SKM-1 treated with dmso at 0.1 percent for 144 hours (cell line): ENCODE measurements around the gene MACROH2A1.
A peak's percentile ranks its signal among the peaks of the same experiment; 100 is the strongest.

Source experiments
- DNase-seq: peaks from one replicate; lab custom pipeline; 2025; ENCODE audit not compliant: unreplicated experiment; lab: John Stamatoyannopoulos, UW

MACROH2A1 gene

DNA sequence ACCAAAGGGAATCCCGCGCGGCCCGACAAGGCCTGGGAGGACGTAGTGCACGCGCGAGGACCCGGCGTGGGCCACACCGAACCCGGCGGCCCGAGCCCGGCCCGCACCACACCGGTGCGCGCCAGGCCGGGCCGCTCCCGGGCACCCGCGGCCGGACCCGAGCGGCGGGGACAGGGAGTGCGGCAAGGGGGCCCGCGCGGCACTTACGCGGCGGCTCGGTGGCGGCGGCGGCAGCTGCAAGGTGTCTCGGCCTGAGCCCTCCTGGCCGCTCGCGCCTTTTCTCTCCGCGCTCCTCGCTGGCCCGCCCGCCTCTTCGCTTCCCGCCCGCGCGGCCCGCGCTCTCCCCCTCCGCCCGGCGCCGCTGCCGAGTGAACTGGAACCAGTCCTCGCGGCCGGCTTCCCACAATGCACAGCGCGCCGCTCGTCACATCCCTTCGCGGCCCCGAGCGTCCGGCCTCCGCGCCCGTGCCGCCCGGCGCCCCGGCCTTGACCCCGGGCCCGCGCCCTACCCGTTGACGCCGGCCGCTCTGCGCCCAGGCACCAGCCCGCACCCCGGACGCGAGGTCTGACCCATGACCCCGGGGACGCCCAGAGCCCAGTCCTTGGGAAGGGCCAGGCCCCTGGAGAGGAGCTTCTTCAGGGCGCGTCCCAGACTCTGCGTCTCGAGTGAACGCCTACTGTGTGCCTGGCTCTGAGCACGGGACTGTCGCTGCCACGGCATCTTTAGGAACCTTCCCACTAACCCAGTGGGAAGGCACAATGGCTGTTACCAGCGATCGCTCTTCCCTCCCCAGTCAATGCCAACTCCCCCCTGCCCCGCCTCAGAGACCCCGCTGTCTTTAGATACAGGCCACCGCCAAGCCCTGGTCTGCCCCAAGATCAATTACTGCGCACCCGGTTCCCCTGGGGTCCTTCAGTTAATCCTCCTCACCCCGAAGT, at the start of gene MACROH2A1:
Gene MACROH2A1 (minus strand): TSS at position 377 of the 939 bp plus-strand sequence. CDS start 10,138 bp downstream, outside the sequence.
- peak; percentile 66 for DNase-seq

DNA sequence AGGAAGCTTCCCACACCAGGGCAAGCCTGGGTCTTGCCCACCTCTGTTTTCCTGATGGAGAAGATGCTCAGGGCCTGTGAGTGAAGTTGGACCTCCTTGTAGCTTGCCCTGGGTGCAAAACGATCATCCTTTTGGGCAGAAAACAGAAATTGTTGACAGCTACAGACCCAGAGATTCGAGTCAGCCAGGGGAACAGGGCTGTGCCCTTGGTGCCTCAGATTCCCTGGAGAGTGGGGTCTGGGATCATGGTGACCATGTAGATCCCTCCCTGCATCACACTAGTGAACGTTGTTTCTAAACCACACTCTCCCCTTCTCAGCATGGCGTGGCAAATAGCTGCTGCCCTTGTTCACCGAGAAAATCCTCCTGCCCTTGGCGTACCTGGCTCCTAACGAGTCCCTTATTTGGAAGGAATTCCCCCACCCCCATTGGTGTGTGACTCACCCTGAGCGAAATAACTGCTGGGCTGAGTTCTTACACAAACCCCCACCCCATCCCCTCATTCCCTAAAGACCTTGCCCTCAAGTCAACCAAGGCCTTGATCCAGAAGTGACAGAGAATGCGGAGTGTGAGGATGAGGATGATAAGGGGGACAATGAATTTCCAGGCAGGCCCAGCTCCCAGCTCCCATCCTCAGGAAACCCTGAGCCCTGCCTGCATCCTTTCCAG, 49.2 kb upstream of the MACROH2A1 start:
- DNase-seq: no peak

DNA sequence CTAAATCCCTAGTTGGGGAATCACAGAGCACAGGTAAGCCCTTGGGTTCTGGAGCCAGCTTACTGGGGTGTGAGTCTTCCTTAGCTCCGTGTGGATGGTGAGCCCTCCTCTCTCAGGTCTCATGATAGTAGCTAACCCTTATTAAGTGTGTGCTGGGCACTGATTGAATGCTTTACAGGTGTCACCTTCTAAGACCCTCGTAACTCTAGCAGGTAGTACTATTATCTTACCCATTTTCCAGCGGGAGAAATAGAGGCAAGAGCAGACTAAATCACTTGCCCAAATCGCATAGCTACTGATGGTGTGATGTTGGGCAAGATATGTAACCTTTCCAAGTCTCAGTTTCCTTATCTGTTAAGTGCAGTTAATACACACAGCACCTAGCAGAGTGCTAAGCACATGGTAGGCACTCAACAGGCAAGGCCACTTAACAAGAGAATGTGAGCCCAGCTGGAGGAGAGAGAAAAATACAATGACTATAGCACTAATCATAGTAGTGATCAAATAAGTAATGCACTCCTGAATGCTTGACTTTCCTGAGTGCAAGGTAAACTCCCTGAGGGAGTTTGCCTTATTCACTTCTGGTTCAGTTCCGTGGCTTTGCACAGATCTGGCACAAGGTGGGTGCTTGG, 48.4 kb upstream of the MACROH2A1 start, which contains the start of gene DCANP1:
Gene DCANP1 (minus strand): TSS at position 51 of the 632 bp plus-strand sequence. CDS start 240 bp downstream, outside the sequence.
- DNase-seq: no peak

DNA sequence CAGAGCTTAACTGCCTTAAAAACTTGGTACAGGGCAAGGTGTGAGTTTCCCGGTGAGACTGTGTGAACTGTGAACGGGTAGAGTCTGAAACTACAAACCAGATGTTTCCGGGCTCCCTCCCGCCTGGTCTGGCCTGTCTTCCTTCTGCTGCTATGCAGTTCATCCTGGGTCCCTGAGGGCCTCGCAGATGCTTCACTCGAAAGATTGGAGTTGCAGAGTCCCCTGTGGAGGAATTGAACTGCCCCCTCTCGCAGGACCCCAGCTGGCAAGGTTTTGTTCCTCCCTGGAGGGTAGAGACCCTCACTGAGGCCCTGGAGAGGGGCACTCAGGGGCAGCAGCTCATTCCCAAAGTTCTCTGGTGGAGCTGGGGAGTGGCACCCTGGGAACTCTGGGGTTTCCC, 47.6 kb upstream of the MACROH2A1 start:
- no peak for DNase-seq

DNA sequence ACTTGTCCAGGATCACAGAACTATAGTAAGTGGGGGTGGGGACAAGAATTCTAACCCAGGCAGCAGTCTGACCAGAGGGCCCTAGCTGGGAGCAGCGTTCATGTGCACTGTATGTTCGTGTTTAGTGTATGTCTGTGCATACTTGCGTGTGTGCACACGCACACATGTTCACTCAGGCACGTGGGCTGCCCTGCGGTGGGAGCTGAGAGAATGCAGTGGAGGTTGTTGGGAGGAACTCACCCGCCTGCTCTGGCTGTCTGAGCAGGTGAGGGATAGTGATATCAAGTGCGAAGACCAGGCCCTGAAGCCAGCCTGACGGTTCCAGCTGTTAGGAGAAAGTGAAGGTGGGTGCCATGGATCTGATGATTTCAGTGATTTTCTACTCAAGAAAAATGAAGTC, 47.2 kb upstream of the MACROH2A1 start:
- no peak for DNase-seq

DNA sequence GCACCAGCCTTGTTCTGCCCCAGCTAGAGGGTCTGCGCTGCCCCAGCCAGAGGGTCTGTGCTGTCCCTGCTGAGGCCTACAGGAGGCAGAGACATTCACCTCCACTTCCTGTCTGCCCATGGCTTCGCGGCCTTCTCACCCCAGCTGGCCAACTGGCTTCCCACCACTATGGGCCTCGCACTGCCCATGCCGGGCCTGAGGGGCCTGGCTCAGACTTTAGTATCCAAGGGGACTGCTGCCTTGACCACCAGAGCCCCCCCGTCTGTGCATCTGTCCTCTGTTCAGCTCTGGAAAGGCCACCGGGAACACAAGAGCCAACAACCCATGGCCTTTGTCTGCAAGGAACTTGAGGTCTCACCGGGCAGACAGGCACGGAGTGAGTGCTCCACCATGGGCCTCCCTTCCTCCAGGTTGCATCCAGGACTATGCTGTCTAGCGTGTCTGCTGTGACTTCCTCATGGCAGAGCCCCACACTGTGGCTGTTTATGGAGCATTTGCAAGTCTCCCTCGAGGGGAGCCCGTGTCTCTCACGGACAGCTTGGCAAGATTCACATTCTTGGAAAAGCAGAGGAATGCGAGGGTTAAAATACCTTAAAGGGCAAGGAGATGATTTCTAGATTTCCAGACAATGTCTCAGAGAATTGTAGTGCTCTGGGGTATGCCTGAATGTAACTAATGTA, 46.4 kb upstream of the MACROH2A1 start:
- no peak for DNase-seq

DNA sequence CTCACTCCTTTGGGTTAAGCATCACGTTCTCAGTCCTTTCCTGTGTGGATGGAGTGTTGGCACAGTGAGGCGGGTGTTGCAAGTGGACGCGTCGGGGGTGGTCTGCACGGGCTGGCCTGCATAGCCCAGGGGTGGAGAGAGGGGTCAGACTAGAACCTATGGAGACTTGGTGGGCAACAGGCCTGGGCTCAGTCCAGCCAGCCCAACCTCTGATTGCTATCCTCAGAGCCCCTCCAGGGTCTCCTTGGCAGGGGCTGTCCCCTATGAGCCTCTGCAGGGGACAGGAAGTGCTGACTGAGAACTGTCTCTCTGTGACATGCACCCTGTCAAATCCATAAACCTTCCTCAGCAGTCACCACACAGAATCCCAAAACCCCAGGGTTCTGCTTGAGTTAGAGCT, 45.9 kb upstream of the MACROH2A1 start:
- no peak for DNase-seq

DNA sequence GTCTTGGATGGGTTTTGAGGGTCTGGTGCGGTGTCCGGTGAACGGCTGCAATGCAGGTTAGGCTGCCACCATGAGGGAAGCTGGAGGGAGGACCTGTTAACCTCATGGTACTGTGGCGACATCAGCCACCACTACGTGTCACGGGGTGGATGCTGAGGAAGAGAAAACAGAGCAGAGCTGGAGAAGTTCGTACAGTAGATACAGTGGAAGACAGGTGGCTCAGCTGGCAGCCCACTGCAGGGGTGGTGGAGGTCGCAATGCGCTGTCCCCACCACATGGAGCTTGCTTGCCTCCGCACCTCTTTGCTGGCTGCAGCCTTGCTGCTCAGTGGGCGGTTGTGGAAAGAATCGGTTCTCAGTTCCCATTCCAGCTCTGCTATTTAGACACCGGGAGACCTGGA, 45.3 kb upstream of the MACROH2A1 start:
- DNase-seq: no peak

DNA sequence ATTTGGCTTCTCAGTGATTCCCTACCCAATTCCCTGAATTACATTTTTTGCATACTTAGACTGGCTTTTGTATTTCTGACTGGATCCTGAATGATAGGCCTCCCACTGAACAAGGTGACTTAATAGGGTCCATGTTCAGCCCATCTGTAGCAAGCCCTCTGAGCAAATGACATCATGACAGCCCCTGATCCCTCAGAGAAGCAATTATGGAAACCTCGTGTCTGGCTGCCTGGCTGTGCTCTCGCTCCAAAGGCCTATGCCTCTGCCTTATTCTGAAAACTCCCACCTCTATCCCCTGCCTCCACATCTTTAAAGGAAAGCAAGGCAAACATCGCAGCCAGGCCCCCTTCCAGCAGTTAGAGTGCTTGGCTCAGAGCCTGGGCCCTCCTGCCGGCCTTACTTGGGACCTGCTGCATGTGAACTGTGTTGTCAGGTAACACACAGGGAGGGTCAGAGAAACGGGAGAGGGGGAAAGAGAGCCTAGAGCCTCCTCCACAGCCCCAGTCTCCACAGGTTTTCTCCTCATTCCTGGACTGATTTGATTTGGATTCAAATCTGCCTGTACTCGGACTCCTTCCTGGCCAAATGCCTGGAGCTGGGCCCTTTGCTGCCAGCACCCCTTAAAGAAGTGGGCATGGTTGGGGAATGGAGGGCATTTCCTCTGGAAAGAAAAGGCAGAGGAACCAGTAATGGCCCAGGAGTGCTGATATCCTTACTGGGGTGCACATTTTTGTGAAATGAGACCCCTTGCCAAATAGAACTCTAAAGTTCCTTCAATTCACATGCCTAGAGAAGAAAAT, 44.3 kb upstream of the MACROH2A1 start:
- DNase-seq: no peak

DNA sequence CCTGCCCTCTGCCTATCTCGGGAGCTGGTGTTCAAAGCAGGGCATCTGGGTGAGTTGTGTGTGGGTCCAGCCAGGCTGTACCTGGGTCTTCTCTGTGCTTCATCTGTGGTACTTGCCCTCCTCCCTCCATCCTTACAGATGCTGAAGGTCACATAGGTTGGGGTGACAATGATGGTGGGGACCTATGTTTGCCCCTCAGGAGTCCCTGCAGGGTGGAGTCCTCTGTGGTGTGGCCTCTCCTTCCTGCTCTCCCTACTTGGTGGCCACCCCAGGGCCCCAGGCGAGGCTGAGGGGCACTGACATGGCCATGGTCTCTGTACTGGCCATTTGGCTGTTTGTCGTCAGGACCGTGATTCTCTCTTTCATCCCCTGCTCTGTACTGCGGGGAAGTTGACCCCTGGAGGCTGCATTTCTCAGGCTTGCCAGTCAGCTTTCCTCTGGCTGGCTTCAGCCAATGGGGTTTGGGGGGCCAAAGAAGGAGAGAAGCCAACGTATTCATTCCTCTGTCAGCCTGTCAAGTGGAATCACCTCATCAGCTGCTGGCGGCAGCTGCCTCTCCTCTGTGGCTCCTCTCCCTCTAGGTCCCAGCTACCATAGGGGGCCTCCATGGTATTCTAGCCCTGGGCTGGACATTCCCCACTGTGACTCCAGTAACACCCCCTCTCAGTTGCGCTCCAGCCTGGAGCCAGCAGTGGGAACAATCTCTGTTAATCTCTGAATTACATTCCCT, 43.6 kb upstream of the MACROH2A1 start:
- no peak for DNase-seq

DNA sequence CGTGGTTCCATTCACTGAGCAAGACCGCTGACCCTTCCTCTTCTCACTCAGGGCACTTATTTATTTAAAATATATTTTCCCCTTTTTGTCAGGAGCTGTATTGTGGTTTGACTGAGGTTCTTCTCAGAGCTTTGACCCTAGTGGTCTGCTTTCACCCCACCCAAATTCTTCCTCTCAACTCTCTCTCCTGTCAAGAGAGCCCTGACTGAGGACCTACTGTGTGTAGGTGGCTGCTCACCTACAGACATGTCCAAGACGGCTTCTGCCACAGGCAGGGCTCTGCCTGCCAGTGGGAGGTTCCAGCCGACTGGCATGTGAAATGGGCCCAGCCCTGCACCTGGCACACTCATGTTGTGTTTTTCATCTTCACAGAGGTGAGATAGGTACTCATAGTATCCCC, 42.9 kb upstream of the MACROH2A1 start:
- no peak for DNase-seq

DNA sequence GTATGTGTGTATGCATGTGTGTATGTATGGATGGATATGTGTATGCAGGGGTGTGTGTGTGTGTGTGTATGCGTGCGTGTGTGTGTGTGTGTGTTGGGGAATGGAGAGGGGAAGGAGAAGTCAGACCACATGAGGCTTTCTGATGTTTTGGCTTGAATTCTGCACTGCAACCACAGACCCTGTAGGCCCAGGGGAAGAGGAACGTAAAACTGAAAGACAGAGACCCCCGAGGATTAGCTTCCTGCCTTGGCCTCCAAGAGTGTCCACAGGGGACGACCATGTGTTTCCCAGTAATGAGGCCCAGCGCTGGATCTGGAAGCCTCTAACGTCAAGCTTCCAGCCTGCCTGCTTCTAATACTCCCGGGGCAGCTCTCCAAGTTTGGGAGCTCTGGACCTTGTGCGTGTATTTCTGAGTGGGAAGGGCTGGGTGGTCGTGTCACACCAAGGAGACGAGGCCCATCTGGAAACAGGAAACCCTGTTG, 42.4 kb upstream of the MACROH2A1 start:
- DNase-seq: no peak

DNA sequence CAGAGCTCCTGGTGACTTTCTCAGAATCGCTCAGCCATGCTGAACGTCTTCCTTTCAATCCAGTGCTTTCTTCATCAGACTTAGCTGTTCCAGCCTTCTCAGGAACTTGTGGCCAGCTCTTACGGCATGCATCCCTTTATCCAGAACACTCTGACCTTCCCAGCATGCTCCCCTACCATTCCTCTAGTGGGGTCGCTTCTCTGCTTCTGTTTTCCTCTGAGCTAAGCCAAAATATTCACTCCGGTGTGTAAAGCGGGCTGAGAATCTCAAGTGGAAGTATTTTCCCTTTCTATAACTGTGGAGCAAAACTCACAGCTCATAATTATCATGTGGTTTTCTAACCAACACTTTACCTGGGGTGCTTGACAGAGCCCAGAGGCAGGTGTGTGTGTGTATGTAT, 41.9 kb upstream of the MACROH2A1 start:
- no peak for DNase-seq

DNA sequence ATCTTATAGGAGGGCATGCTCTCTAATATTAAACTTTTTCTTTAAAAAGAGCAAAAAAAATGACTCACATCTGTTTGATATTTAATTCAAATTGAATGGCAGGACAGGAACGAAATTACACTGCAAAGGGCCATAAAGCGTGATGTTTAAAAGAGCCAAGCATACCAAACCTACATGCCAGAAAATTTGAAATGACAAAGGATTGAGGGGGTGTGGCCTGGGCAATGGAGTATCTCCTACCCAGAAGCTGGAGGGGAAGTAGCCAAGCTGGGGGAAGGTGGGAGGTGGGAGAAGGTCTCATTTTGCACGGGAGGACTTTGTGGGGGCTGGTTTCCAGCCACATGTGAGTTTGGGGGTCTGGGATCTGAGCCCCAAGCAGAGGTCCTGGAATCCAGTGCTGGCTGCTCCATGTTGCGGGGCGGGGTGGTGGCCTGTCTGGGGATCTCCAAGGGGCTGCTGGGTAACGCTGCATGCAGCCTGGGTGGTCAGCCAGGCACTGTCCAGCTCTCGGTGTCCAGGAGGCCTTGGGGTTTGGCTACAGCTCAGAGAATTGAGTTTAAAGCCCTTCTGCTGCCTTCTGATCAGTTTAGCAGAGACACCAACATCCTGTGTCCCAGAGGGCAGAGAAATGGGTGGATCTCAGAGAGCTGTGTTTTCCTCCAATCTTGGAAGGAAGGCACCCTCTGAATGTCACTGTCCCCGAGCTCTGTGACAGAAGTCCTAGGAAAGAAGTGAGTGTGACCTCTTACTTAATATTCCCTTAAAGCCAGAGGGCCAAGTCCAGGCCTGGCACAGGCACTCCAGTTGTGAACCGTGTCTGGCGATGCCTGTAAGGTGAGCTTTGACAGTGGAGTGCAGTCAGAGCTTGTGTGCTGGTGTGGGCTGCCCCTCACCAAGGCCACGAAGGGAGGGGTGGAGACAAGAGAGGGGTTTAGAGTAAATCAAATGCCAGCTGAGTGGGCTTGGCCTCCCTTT, 40.5 kb upstream of the MACROH2A1 start:
- no peak for DNase-seq

DNA sequence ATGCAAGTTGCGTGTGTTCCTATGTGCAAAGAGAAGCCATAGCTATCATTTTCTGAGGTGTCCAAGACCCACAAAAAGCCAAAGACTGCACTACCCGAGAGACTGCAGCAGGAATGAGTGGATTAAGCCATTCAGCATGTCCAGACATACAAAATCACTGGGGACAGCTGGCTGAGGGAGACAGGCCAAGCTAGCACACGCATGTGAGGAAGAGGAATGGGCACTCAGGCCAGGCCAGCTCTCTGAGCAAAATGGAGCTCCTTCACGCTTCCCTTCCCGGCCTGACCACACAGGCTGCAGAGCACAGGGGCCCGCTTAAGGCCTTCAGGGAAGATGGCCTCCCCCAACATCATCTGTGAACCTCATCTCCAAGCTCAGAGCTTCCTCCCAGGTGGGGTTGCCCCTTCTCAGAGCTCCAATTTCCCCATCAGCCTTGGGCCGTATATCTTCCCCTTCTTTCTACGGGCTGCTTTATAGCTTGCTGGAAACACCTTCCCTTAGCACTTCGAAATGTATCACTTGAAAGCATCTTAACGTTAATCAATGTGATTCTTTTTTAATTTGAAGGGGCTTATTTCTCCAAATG, 39.7 kb upstream of the MACROH2A1 start:
- DNase-seq: no peak

DNA sequence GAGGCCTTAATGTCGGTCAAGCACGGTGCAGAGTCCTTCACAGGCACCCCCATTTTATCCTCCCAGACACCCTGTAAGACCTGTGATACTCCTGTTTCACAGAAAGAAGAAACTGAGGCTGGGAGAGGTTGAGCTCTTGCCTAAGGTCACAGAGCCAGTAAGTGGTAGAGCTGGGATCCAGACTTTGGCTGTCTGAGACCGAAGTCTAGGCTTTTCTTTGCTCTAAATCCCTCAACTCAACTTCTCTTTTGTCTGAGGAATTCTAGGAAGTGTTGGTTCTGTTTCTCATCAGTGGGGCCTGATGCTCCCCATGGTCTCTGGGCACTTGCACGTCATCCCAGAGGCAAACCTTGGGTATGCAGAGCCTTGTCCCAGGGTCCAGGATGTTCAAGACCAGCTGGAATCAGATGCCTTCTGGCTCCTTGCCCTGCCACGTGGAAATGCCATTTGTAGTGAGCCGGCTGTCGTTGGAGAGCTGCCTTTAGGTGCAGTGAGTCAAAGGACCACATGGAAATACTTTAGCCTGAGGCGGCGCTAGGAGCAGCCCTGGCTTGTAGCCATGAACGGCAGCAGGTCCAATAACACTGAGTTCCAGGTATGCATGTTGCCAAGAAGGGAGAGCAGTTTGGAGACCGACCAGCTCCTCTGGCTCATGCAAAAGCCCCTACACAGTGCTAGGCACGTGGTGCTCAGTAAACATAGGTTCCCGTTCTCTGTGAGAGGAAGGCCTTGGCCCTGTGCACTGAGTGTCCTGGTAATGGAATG, 38.9 kb upstream of the MACROH2A1 start:
- DNase-seq: no peak

DNA sequence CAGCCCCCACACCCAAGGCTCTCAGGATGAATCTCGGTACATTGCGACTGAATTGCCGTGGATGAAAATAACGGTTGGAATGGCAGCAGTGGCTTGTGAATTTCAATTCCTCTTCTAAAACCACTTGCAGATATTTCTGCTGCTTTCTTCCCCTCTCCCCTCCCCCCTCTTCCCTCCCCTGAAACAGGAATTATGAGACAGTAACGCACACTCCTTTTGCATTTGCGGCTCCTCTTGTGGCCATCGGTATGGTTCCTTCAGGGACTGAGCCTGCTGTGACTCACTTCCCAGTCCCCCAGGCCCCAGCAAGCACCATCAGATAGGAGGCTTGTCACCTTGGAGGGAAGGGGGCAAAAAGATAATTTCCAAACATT, 38.4 kb upstream of the MACROH2A1 start:
- DNase-seq: peak; percentile 88
